ENCODE results near the gene NETO1. TPM values are rescaled to one million over a fixed set of nuclear protein-coding genes. Genes with fewer than 3 reads are reported as not detected.

Gene NETO1
- total RNA-seq, 2 experiments from 2014 or later = not detected

GRCh38 chr18:72727038-72727655 is 140.6 kb downstream of the NETO1 start:
- no peak for DNase-seq
- POLR2A ChIA-PET = no interaction called here
- H3K4me1 Mint-ChIP-seq (ENCODE audit: low read depth) = no peaks in the 10 kb centered on the region
- intact Hi-C loops (cut with micrococcal nuclease) = no loop called here
- H3K27me3 Mint-ChIP-seq = no peaks in the 10 kb centered on the region
- no peak overlapping the region for H3K27ac Mint-ChIP-seq
- ATAC-seq = no peak
- TF ChIP-seq CTCF (IDR thresholded peaks at IDR 0.05) = no peak
- H3K4me3 Mint-ChIP-seq = no peak overlapping the region
- H3K9me3 Mint-ChIP-seq = no peaks in the 10 kb centered on the region
- no peaks in the 10 kb centered on the region for H3K36me3 Mint-ChIP-seq (ENCODE audit: low read depth)
- CTCF ChIA-PET = no interaction called here

GRCh38 chr18:72726201-72726600 is 141.6 kb downstream of the NETO1 start:
- Mint-ChIP-seq H3K27ac (no peak overlapping the region), H3K4me1 (ENCODE audit: low read depth) (no peaks in the 10 kb centered on the region), H3K9me3 (no peaks in the 10 kb centered on the region), H3K4me3 (no peak overlapping the region), H3K27me3 (no peaks in the 10 kb centered on the region), H3K36me3 (ENCODE audit: low read depth) (no peaks in the 10 kb centered on the region)
- CTCF ChIA-PET = no interaction called here
- ATAC-seq = no peak
- TF ChIP-seq CTCF (IDR thresholded peaks at IDR 0.05) = no peak
- DNase-seq = no peak
- intact Hi-C loops (cut with micrococcal nuclease) = no loop called here
- POLR2A ChIA-PET = no interaction called here

- peaks cover 4% of the 10 kb centered on the region for H3K9me3 Mint-ChIP-seq
- POLR2A ChIA-PET = no interaction called here
These were observed 146.5 kb downstream of the NETO1 start for GRCh38 chr18:72721330-72721729.

GRCh38 chr18:72720116-72720515 is 147.7 kb downstream of the NETO1 start:
- no peaks in the 10 kb centered on the region for H3K27me3 Mint-ChIP-seq
- CTCF ChIA-PET = no interaction called here
- intact Hi-C loops (cut with micrococcal nuclease) = no loop called here
- DNase-seq (no peak), ATAC-seq (no peak)
- H3K27ac Mint-ChIP-seq = no peak overlapping the region
- POLR2A ChIA-PET = interaction anchor here (0.7 kb wide), 1 partner anchor 16 kb away, joined by 3 read pairs; no protein-coding TSS in a partner anchor
- no peaks in the 10 kb centered on the region for H3K4me1 Mint-ChIP-seq (ENCODE audit: low read depth)
- no peak for TF ChIP-seq CTCF (IDR thresholded peaks at IDR 0.05)
- no peak overlapping the region for H3K4me3 Mint-ChIP-seq
- no peaks in the 10 kb centered on the region for H3K36me3 Mint-ChIP-seq (ENCODE audit: low read depth)
- peaks cover 4% of the 10 kb centered on the region for H3K9me3 Mint-ChIP-seq

More at GRCh38 chr18:72721330-72721729, 146.5 kb downstream of the NETO1 start:
- intact Hi-C loops (cut with micrococcal nuclease) = no loop called here
- DNase-seq (no peak), ATAC-seq (no peak)
- no peak overlapping the region for H3K27ac Mint-ChIP-seq
- H3K36me3 Mint-ChIP-seq (ENCODE audit: low read depth) = no peaks in the 10 kb centered on the region
- CTCF ChIA-PET = no interaction called here
- H3K4me1 Mint-ChIP-seq (ENCODE audit: low read depth) = no peaks in the 10 kb centered on the region
- H3K4me3 Mint-ChIP-seq = no peak overlapping the region
- TF ChIP-seq CTCF (IDR thresholded peaks at IDR 0.05) = no peak
- H3K27me3 Mint-ChIP-seq = no peaks in the 10 kb centered on the region

GRCh38 chr18:72704202-72704601 is 163.6 kb downstream of the NETO1 start:
- H3K9me3 Mint-ChIP-seq = peaks cover 2% of the 10 kb centered on the region
- POLR2A ChIA-PET = interaction anchor here (0.5 to 0.7 kb wide), 2 partner anchors 16 to 63 kb away, joined by 3 read pairs; no protein-coding TSS in a partner anchor
- no peak overlapping the region for H3K4me3 Mint-ChIP-seq
- no peak for ATAC-seq
- H3K4me1 Mint-ChIP-seq (ENCODE audit: low read depth) = no peaks in the 10 kb centered on the region
- no peak for TF ChIP-seq CTCF (IDR thresholded peaks at IDR 0.05)
- CTCF ChIA-PET = no interaction called here
- no peaks in the 10 kb centered on the region for H3K36me3 Mint-ChIP-seq (ENCODE audit: low read depth)
- DNase-seq = no peak
- intact Hi-C loops (cut with micrococcal nuclease) = no loop called here
- H3K27ac Mint-ChIP-seq = no peak overlapping the region
- H3K27me3 Mint-ChIP-seq = no peaks in the 10 kb centered on the region

All from activated CD8-positive, alpha-beta T cell treated with anti-CD3 and anti-CD28 coated beads for 36 hours (primary cell).